ENCODE measurements around the gene ZNF761. TPM values are rescaled to one million over a fixed set of nuclear protein-coding genes. Genes with fewer than 3 reads are reported as not detected.
"Not testable (repeated sequence)": the region's sequence is repeated elsewhere in the genome, so short reads cannot be mapped to it uniquely, and the experiment has no call there.

The ZNF761 gene
- total and polyA plus RNA-seq, 12 donors: 5.8 to 22.0 (median 10.9) TPM

DNA sequence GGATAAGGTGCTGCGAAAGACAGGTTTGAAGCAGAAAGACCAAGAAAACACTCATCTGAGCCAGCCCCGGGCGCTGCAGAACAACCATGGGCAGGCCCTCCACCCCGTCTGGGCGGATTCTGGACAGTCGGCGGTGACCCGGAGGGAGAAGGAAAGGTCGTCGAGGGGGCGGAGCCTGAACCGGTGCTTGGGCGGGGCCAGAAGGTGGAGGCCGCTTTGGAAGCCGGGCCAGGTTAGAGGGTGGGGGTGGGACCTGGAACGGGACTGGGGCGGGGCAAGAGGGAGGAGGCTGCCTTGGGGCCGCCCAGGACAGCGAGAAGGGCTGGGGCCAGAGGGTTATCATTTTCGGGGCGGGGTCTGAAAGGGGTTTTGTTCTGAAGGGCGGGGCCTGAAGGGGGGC is 41.8 kb upstream of the ZNF761 start:
- H3K4me3 ChIP-seq: no peak overlapping the region
- no peaks in the 10 kb centered on the region for H3K9me3 ChIP-seq (replicated peaks in 1 of 3)
- no peaks in the 10 kb centered on the region for H3K27me3 ChIP-seq
- TF ChIP-seq, protein P1, sequence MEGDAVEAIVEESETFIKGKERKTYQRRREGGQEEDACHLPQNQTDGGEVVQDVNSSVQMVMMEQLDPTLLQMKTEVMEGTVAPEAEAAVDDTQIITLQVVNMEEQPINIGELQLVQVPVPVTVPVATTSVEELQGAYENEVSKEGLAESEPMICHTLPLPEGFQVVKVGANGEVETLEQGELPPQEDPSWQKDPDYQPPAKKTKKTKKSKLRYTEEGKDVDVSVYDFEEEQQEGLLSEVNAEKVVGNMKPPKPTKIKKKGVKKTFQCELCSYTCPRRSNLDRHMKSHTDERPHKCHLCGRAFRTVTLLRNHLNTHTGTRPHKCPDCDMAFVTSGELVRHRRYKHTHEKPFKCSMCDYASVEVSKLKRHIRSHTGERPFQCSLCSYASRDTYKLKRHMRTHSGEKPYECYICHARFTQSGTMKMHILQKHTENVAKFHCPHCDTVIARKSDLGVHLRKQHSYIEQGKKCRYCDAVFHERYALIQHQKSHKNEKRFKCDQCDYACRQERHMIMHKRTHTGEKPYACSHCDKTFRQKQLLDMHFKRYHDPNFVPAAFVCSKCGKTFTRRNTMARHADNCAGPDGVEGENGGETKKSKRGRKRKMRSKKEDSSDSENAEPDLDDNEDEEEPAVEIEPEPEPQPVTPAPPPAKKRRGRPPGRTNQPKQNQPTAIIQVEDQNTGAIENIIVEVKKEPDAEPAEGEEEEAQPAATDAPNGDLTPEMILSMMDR (IDR thresholded peaks at IDR 0.05): no peak
- no peak for TF ChIP-seq POLR2A (IDR thresholded peaks at IDR 0.05)
- no peaks in the 10 kb centered on the region for H3K36me3 ChIP-seq (replicated peaks in 1 of 2)
- peaks cover 6 to 8% of the 10 kb centered on the region in 2 donors for H3K4me1 ChIP-seq (replicated peaks in 1 of 2)
- H3K27ac ChIP-seq: no peak overlapping the region
- 33 to 55% (median 37%) methylated on average over 20 to 22 of the region's 22 CpGs for WGBS, 4 donors
- intact Hi-C loops (cut with DNase I): no loop called here
- DNase-seq: no peak

DNA sequence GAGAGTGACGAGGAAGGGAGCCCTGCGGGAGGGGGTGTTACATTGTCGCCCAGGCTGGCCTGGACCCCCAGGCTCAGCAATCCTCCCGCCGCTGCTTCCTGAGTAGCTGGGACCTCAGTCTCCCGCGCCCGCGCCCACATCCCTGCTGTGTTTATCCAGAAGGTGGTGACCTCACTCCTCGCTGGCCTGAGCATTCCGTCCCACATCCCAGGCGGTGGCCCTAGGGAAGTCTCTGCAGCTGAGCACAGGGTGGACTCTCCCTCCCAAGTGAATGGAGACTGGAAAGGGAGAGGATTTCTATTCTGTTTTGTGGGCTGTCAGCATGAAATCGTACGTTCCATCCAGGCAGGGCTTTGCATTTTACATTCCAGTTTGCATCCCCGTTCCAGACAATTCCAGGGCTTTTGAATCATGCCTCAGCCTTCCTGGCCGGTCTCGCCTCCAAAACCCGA is 37.2 kb upstream of the ZNF761 start:
- peak overlapping the region in 4 of 5 donors; percentile 25 to 87 (median 83) for H3K27ac ChIP-seq
- peaks cover 0 to 5% of the 10 kb centered on the region in 2 donors for H3K36me3 ChIP-seq (replicated peaks in 1 of 2)
- H3K4me3 ChIP-seq: peak overlapping the region in 2 of 4 donors; percentile 67 to 71
- peak; percentile 48 to 80 (median 69) for DNase-seq
- H3K4me1 ChIP-seq (replicated peaks in 1 of 2): peaks cover 13 to 21% of the 10 kb centered on the region in 2 donors
- intact Hi-C loops (cut with DNase I): no loop called here
- no peak for TF ChIP-seq POLR2A (IDR thresholded peaks at IDR 0.05)
- TF ChIP-seq, protein P1 (IDR thresholded peaks at IDR 0.05): no peak
- no peaks in the 10 kb centered on the region for H3K27me3 ChIP-seq
- no peaks in the 10 kb centered on the region for H3K9me3 ChIP-seq (replicated peaks in 1 of 3)
- 2 to 12% (median 5%) methylated on average over 11 to 18 of the region's 18 CpGs for WGBS, 4 donors

DNA sequence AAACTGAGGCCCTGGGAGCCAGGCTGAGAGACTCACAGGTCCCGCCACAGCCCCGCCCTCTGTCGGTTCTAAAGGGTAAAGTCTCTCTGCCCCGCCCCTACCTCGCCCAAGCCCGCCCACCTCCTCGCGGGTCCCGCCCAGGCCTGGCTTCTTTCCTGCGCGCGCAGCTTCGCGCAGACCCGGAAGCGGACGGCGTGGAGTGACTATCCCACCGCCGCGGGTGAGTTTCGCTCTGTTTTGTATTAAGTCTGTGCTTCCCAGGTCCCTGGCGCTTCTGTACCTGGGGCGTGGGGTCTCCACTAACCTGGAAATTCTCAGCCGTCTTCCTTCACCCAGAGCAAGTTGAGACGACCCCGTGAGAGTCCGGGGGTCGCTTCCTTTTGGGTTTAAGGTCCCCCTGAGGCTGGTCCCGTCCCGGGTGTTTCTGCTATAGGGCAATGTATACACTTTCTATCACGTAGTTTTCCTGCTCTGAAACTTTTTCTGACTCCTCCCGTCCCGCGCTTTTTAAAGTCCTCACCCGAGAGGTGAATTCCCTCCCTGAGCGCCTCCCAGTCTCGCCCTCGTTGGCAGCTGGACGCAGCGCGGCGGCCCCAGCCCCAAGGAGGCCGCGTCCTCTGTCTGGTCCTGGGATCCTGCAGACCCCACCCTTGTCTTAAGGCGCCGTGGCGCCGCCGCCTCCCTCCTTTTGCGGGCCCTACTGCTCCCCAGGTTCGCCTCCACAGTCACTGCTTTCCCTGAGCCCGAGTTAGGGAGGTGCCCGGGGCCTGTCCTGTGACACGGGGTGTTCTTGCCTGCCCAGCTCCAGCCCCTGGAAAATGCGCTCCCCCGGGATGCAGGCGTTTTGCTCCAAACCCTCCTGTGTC is 36.6 kb upstream of the ZNF761 start, which contains the start of gene ZNF765:
Gene ZNF765 (plus strand): TSS at position 176 of the 866 bp plus-strand sequence. CDS start 2,867 bp downstream, outside the sequence.
- 0 to 1% (median 0%) methylated on average over 35 to 58 of the region's 58 CpGs for WGBS, 4 donors
- intact Hi-C loops (cut with DNase I): no loop called here
- peak within 1 kb of the TSS; percentile 27 to 71 (median 55) for H3K4me3 ChIP-seq

DNA sequence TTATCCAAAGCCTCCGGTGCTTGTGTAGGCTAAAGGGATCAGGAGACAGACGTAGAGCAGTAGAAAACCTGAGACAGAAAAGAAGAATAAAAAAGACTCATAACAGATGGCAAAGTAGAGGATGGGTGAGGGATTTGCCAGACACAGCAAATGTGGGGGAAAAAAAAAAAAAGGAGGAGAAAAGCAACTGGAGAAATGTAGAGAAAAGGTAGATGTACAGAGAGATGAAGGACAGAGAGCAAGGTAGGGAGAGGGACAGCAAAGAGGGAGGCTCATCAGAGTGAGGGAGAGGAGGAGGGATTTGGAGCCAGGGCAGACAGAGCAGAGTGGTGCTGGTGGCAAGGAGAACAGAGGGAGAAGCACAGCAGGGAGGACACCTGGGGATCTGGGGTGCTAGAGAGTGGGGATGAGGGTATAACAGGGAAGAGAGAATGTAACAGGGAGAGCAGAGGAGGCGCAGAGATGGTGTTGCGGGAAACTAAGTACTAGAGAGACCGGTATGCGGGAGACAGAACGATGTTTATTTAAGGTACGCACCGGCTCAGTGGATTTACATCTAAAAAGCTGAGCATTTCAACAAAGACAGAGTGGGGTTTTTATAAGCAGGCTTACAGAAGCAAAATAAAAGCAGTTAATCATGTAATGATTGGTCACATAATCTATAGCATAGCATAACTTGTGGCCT is 35.8 kb upstream of the ZNF761 start:
- intact Hi-C loops (cut with DNase I): not testable (repeated sequence)

More for the DNA sequence above, 36.6 kb upstream of the ZNF761 start, which contains the start of gene ZNF765:
- peak within 1 kb of the TSS in 4 of 5 donors; percentile 26 to 87 (median 83) for H3K27ac ChIP-seq
- no peaks in the 10 kb centered on the region for H3K9me3 ChIP-seq (replicated peaks in 1 of 3)
- H3K4me1 ChIP-seq (replicated peaks in 1 of 2): peaks cover 13 to 21% of the 10 kb centered on the region in 2 donors
- peak in 1 of 2 donors; percentile 70 for TF ChIP-seq POLR2A (IDR thresholded peaks at IDR 0.05)
- TF ChIP-seq, protein P1 (IDR thresholded peaks at IDR 0.05): peak; percentile 22 to 52 (median 46)
- DNase-seq: peak; percentile 95 to 98 (median 97)
- H3K27me3 ChIP-seq: no peaks in the 10 kb centered on the region
- H3K36me3 ChIP-seq (replicated peaks in 1 of 2): peaks cover 0 to 11% of the 10 kb centered on the region in 2 donors

More for the DNA sequence above, 35.8 kb upstream of the ZNF761 start:
- H3K9me3 ChIP-seq (replicated peaks in 1 of 3); DNase-seq; H3K27me3 ChIP-seq: not testable (repeated sequence)
- peaks cover 13 to 21% of the 10 kb centered on the region in 2 donors for H3K4me1 ChIP-seq (replicated peaks in 1 of 2)
- peak overlapping the region in 3 of 5 donors; percentile 81 to 87 (median 85) for H3K27ac ChIP-seq
- peaks cover 0 to 14% of the 10 kb centered on the region in 2 donors for H3K36me3 ChIP-seq (replicated peaks in 1 of 2)
- 8 to 15% (median 8%) methylated on average over 9 of the region's 9 CpGs for WGBS, 4 donors
- peak overlapping the region; percentile 27 to 71 (median 55) for H3K4me3 ChIP-seq
